DMS53 (cell line): ENCODE results near the gene TP63.

ENCODE experiments used
- DNase-seq: peaks from one replicate; lab custom pipeline; 2025; lab: John Stamatoyannopoulos, UW

Gene TP63

DNA sequence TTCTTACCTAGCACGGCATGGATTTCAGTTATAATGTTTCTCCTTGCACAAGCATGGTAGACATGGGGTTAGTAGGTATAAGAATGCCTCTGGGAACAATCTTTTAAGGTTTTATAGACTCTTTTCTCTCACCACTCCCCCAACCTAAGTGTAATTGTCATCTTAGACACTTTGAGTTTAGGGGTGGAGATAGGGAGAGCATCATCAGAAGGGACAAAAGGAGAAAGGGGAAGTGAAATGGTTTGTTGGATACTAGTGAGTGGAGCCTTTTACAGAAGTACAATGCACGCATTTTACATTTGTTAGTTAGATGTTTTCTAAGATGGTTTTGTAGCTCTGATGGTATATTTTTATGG, 189.2 kb downstream of the TP63 start:
- no peak for DNase-seq

DNA sequence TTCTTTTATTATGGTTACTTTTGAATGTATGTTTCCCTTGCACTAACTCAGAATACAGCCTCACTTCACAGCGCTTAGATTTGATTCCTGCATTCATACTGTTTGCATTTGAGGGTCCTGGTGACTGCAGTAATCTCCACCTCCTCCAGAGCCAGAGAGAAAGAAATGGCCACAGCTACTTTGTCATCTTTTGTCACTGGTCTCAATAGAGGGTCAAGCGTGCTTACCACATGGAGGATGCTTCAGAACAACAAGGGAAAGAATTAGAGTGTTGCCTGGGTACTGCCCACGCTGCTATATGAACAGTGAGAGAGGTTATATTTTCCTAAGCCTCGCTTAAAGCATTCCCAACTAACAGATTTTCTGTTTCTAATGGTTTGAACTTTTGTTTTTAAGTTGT, 190.1 kb downstream of the TP63 start:
- no peak for DNase-seq

DNA sequence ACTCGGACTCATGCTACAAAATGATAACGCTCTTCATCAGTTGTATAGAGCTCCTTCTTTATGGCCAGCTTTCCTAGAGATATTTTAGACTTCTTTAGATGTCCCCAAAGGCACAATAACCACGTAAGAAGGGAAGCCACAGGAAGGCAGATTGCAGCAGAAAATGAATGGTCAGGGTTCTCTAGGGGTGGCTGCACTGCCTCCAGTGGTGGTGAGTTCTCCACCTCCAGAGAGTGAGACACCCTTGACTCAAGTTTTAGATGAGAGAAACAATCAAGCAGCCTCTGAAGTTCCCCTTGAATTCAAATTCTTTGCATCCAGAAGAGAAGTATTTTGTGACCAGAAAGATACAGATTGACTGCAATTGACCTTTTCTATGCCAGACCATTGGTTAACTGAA, 191.5 kb downstream of the TP63 start:
- no peak for DNase-seq

DNA sequence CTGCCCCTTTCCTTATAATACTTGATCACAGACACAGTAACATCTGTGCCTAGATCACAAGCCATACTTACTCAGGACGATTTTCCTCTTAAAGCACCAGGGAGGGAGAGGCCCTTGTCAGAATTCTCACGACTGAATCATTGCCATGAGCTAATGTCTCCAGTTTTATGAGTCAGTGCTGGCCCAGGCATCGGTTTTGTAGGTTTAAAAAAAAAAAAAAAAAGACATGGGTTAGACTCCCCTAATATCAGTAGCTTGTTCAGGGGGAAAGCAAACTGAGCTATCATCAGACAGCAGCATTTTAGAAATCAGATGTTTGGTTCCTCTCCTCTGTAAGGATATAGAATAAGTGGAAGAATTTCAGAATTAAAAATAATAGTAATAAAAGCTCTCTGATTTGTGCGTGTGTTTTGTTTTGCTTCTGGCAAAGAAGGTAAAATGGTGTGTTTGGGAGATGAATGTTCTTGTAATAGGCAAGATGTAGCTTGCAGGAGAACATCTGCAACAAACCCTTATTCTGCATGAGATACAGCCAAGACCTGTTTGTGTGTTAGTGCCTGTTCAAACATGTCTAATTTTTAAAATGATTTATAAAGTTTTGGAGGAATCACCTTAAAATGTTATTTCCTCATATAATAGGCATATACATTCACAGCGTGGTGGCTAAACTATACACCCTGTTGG, 193.6 kb downstream of the TP63 start:
- no peak for DNase-seq

DNA sequence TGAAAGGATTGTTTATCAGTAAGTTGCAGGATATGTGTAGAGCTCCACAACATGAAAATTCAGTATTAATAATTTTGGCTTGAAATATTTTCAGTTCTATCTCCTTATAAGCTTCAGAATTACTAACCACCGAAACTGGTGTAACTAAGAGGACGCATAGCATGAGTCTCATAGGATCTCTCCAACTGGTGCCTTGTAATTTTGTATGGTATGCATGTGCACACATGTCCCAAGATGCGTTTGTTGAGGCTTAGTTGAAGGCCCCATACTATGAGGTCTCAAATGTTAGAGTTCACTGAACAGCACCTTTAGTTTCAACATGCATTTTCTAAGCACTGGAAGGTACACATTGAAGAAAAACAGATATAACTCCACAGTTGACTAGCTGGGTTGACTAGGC, 195.4 kb downstream of the TP63 start:
- no peak for DNase-seq

DNA sequence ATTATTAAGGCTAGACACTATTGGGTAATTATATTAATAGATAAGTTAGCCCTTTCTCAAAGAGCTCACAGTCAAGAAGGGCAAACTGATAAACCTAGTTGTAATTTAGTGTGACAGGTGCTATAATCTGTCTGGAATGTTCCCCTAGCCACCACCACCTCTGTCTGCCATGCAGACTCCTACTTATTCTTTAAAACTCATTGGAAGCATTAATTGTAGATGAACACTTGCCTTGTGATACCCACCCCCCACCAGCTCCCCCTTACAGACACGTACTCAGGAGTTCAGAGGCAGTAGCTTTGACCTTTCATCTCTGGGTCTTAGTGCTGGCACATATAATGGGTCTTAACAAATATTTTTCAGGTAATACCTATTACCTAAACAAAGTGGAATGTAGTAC, 195.9 kb downstream of the TP63 start:
- no peak for DNase-seq

DNA sequence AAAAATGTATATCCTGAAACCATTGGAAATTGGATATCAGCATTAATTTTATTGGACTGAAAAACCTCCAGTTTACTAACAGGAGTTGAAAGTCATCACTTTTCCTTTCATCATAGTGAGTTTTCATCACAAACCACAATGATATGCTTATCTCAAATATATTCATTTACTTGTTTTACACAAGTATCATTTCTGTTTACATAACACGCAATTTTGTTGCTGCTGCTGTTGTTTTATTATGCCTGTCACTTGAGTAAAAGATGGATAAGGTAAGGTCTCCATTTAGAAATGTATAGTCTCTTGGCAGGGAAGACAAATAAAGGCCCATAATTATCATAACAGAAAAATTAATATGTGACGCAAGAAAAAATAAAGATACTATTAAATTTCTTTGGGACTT, 199.2 kb downstream of the TP63 start:
- DNase-seq: no peak

DNA sequence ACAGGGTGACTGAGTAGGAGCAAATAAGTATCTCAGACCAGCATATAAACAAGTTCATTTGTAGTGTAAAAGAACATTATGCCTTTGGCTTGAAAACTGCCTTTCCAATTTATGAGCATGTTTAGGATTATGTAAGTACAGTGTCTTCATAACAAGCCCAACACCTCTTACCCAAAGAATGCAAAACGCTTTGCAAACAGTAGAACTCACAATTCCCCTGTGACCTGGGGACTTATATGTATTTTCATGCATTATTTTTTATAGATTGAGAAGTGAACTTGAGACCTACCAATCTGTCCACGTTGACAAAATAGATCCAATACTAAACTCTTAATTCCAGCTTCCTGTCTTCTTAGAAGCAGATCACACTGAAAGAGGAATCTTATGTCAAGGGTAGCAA, 202.1 kb downstream of the TP63 start:
- DNase-seq: no peak

DNA sequence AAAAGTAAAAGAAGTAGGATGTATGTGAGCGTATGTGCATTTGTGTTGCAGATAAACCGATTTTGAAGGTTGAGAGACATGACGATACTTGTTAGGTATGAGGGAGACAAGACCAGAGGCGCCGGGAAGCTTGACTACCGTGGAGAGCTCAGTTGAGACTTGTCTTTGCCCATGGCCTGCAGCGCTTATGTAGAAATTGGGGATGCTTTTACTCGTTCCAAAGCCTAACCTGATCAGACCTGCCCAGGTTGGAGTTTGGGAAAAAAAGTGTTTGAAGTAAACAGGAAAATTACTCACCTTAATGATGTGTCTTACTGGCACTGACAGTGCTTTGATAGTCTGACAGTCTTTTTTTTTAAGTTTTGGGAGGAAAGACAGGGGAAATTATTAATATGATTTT, 202.8 kb downstream of the TP63 start:
- no peak for DNase-seq

DNA sequence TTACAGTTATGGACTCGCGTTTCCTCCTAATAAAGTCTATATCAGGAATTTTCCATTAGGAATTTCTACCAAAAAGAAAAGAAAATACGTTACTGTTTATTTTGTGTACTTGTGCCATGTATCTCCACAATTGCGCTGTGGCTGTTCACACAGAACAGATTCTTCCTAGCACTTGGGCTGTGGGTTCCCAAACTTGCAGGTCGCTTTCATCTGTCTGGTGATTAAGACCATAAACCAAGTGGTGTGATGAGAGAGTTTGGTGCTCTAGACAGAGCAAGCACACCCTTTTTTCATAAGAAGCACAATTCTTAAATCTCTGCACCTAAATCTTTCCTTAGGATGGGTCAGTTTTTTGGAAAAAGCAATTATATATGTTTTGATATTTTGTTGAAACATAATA, 203.3 kb downstream of the TP63 start:
- no peak for DNase-seq

DNA sequence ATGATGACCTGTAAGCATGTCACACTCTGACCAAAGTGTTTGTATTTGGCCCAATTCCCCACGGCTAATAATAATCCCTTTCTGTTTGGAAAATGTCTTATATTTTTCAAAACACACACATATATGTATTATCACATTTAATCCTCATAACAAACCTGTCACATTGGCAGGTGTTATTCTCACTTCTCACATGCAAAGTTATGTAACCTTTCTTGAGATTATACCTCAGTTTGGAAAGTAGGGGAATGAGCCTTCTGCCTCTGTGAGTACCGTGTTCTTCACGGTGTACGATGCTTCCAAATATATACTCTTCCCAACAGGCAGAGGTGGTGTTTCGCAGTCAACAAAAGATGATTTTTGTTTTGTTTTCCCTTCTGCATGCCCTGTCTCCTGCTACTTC, 205.6 kb downstream of the TP63 start:
- no peak for DNase-seq

DNA sequence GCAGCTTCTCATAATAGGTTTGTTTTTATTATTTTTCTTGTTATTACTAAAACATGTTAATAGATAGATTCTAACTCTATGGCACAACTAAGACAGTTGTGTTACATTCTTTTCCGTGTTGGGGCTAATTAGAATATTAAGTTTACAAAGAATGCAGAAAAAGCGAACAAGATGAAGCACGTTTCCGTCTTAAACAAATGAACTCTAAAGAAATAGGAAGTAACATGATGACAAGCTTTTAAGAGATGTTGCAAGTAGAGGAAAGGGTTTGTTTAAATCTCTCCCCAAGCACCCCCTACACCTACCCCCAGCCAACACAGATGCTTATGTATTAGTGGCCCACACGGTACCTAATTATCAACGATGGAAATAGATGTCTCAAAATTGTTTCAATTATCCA, 207.1 kb downstream of the TP63 start:
- DNase-seq: no peak

DNA sequence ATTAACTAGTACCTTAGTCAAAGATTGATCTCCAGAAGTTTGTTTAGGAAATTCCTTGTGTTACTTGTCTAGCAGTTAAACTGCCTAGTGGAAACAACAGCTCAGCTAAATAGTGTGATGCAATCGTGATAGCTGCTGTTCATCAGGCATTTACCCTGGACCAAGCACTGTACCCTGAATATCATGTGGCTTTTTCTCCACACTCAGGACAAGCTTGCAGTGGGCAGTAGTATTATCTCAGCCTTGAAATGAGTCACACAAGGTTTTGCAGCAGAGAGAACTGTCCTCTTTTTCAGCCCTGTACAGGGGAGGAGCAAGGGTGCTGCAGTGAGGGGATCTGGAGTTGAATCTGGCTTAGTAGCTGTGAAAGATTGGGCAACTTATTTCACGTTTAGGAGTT, 208.4 kb downstream of the TP63 start:
- no peak for DNase-seq

DNA sequence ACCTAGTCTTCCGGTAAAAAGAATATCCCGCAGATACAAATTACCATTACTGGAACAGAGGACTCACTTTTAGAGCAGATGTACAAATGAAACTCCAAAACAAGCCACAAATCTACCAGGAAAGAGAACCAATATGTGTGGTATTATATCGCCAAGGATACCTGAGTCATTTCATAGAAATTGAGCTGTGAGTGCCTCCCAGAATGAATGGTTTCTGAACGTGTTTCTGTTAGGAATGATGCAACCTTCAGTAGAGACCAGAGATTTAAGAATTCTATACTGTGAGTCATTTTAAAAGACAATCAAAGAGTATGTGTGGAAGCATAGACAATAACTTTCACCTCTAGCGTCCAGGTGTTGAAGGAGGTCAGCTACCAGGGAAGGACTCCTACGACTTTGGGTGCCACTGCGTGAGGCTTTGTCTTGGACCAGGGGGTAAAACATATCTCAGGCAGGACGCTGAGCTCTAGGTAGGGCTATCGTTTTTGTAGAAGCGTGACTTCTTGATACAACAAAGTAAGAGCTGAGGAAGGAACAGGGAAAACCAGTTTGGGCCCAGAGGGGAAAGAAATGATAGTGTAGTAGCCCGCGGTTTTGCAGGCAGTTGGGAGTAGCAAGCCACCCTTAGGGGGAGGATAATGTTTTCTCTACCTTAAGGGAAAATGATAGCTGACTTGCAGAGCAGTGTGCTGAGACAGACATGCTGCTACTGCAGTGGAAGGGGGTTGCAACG, 210.4 kb downstream of the TP63 start:
- no peak for DNase-seq

DNA sequence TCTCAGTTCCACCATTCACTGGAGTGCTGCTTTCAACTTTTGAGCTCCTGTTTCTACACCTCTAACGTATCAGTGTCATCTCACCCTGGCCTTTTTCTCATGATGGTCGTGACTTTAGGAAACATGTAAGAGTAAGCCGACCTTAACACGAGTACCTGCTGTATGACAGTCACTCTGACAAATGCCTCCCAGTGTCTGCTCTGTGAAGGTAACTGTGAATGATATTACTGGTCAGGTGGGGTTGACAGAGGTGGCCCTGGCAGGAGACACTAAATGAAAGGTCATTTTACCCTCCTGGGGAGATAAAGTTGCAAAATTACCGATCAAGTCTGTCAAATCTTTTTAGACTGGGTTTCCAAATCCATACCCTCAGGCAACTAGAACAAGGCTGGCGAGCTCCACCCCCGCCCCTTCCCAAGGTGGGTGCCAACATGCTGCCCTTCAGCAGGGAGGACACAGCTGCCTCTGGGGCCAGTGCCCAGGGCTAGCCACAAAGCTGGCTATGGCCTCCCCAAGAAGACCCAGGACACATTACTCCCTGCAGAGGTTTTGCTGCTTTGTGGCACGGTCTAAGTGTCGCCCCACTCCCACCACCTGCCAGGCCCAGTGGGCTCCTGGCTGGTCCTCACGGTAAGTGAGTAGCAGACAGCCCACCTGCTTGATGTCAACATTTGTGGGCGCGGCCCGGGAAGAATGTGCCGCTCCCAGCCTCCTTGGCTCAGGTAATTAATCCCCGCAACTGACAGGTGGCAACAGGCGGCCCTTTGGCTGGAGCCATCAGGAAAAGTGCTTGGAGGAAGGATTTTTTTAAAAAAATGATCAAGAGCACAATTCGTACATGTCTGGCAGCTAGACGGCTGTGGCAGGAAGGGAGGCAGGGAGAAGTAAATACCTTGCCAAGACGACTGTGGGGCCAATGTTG, 211.8 kb downstream of the TP63 start:
- no peak for DNase-seq

DNA sequence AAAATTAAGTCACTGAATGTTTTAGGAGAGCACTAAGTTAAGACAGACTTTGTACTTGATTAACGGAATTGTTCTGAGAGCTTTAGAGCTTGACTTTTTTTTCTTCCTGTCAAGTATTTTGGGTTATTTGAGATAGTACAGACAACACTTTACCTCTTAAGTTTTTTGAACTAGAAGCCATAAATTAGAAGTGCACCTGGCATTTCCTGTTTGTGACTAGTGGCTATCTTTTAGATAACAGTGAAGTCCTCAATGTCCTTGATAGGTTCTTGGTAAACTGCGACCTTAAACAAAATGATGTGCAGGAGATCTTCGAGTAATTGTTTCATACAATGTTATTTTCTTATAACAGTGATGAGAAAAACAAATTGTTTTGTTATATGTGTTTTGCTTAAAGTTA, 213.9 kb downstream of the TP63 start:
- DNase-seq: no peak

DNA sequence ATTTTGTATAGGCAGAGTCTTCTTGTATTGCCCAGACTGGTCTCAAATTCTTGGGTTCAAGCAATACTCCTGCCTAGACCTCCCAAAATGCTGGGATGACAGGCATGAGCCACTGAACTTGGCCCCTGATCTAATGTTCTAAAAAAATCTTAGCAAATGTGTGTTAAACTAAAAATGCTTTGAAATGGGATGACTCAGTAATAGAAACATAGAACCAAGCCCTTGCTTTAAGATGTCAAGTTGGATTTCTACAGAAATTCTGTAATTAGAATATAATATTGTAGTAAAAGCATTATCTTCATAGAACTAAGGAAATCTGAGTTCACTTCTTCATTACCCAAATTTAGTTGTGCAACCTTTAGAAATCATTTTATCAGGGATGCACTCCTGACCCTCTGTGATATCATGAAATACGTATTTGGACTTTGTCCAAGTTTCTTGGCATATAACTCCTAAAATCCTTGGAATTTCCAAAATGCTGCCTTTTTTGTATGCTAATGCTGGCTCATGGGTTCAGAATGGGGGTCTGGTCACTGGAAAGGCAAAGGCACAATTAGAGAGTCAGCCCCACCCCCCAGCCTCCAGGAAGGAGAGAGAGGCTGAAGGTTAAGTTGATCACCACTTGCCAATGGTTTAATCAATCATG, 217.3 kb downstream of the TP63 start:
- no peak for DNase-seq

DNA sequence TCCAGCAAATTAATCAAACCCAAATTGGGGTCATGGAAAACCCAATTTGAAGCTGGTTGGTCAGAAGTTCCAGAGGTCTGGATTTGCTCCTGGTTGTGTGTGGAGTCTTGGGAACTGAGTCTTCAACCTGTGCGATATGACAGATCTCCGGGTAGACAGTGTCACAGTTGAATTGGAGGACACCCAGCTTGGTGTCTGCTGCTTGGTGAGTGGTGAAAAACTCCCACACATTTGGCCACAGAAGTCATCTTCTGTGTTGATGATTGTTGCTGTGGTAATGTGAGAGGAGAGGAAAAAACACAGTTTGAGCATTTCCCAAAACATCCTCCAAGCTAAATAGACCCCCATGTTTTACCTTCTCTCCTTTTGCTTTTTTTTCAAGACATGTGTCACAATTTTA, 218.1 kb downstream of the TP63 start:
- no peak for DNase-seq

DNA sequence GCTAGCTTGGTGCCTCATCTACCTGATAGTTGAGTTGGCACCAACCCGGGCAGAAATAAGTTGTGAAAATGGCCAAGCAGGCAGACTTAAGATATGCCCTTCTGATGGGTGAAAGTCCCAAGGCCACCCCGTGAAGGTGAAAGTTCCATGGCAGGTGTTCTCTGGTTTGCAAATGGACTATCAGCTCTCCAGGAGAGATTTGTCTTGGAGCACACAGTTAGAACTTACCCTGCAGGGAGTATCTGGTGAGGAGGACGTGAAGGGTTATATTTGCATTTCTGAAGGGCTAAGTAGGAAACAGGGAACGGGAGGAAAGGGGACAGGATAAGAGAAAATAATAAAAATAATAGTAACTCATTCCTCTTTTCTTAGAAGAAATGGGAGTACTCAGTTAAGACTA, 220.5 kb downstream of the TP63 start:
- no peak for DNase-seq

DNA sequence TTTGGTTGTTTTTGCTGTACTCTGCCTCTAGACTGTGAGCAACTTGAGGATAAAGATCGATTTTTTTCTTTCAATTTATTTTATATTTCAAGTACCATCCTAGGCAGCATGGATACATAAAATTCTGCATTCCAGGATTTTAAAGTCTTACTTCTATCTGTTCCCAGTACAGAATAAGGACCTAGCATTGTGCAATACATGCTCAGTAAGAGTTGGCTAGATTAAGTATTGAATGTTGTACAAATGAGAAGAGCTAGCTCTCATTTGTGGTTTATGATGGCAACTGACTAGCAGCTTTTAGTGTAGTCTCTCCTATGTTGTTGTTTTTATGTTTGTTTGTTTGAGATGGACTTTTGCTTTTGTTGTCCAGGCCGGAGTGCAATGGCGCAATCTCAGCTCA, 222.7 kb downstream of the TP63 start:
- DNase-seq: no peak

DNA sequence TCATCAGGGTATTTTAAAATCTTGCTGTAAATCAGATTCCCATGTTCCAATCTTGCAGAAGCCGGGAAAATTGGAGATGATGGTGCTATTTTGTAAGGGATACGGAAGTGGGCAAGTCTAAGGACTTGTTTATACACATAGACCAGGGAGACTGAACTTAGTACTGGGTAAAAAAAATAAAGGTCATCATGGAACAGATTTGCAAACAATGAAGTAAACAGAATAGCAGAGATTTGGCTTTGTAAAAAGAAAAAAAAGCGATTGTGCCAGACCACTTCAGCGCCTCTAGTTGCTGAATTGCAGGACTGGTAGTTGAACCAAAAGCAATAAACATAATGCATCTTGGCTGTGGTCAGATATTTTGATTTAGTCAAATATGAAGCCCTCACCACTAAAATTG, 229.1 kb downstream of the TP63 start:
- DNase-seq: no peak

DNA sequence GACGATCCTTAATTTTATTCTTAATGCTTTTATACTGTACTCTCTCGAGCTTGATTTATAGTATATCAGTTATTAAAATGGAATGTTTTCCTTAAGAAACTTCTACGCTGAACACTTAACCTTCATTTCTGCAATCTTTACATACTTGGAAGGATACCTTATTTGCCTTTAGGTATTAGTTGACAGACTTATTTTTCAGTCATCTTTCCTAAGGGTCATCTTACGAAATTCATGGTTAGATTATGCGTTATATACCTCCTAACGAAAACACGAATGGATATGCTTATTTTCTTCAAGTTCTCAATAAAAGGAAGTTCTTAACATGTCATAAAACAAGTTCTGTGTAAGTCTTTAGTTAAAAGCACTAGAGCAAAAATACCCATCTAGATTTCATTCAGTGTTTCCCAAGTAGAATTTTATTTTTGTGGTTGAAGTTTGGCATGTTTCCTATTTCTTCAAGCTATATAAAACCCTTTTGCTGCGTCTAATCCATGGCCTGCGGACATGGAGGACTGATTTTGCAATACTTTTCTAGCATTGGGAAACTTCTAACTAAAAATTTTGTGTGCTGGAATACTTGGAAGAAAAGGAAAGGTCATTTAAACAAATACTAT, 231.3 kb downstream of the TP63 start:
- no peak for DNase-seq
